Fibroblast of pulmonary artery (primary cell): Measurements from ENCODE around the gene SLC4A8.

Experiments used
- DNase-seq: peaks from one replicate; pipeline ENCODE4 v3.0.0-alpha.2; 2010; ENCODE audit warnings: low read depth
- H3K4me3 ChIP-seq: replicated peaks from 2 replicates; pipeline ENCODE4 v1.5.1; 2011; ENCODE audit warnings: low read depth, mild to moderate bottlenecking, control low read depth, low read length, moderate library complexity
- TF ChIP-seq, protein P1 (sequence below): IDR thresholded peaks from 2 replicates; pipeline ENCODE4 v1.5.1; 2011; ENCODE audit warnings: mild to moderate bottlenecking, control low read depth, low read length, inconsistent platforms; ENCODE audit errors: missing control alignments

SLC4A8 gene

DNA sequence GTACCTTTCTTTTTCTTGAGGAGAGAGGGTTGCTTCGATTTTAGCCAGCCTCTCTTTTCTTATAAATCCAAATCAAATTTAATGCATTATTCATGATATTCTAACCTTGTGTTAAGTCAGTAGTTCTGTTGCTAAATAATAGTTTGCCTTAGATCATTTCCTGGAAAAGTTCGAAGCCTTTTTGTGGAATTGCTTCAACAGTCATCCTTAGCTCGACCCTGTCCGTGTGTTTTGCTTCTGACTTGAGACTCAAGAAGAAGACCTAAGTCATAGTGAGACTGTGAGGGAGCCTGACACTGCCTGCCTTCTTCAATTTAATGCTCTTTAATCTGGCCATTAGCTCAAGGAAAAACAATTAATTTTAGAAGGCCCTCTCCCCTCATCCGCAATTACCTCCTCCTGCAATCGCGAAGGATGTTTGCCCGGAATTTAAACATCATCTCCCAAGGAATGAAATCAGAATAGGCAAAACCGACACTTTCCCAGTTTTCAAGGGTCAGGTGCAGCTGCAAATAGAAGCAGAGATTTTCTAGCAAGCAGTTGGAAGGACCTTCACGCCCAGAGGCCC lies 453 bp upstream of the SLC4A8 start:
- peak overlapping the region; percentile 60 for H3K4me3 ChIP-seq
- TF ChIP-seq, protein P1, sequence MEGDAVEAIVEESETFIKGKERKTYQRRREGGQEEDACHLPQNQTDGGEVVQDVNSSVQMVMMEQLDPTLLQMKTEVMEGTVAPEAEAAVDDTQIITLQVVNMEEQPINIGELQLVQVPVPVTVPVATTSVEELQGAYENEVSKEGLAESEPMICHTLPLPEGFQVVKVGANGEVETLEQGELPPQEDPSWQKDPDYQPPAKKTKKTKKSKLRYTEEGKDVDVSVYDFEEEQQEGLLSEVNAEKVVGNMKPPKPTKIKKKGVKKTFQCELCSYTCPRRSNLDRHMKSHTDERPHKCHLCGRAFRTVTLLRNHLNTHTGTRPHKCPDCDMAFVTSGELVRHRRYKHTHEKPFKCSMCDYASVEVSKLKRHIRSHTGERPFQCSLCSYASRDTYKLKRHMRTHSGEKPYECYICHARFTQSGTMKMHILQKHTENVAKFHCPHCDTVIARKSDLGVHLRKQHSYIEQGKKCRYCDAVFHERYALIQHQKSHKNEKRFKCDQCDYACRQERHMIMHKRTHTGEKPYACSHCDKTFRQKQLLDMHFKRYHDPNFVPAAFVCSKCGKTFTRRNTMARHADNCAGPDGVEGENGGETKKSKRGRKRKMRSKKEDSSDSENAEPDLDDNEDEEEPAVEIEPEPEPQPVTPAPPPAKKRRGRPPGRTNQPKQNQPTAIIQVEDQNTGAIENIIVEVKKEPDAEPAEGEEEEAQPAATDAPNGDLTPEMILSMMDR = no peak
- no peak for DNase-seq

DNA sequence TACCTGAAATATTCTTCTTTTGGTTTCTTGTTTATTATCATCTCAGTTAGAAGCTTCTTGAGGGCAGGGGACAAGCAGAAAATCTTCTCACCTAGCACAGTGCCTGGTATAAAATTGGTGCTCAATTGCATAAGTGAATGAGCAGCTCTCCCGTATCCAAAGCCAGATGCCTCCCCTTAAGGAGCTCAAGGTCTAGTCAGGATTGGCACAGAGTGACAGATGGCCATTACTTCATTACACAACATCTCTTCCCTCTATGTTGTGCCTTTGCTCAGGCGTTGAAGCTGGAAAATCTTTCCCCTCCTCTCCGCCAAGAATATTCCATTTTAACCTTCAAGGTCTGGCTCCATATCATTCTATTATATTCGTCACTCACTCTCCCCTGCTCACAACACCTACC lies 3.6 kb downstream of the SLC4A8 start:
- DNase-seq = no peak
- H3K4me3 ChIP-seq = no peak overlapping the region
- TF ChIP-seq, protein P1 = no peak

DNA sequence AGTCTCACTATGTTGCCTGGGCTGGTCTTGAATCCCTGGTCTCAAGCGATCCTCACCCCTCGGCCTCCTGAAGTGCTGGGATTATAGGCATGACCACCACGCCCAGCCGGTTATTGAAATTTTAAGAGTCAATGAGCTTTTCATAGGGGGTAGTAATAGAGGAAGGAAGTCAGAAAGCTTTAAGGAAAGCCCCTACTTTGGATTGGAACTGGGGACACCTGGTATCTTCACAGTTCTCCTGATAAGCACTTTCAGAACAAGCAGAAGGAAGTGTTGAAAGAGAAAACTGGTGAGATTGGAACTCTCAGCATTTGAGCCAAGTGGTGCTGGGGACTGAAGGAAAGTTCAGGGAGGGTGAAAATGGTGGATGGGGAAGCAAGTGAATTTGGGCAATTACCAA lies 5.1 kb downstream of the SLC4A8 start:
- TF ChIP-seq, protein P1 = no peak
- no peak overlapping the region for H3K4me3 ChIP-seq
- DNase-seq = no peak

DNA sequence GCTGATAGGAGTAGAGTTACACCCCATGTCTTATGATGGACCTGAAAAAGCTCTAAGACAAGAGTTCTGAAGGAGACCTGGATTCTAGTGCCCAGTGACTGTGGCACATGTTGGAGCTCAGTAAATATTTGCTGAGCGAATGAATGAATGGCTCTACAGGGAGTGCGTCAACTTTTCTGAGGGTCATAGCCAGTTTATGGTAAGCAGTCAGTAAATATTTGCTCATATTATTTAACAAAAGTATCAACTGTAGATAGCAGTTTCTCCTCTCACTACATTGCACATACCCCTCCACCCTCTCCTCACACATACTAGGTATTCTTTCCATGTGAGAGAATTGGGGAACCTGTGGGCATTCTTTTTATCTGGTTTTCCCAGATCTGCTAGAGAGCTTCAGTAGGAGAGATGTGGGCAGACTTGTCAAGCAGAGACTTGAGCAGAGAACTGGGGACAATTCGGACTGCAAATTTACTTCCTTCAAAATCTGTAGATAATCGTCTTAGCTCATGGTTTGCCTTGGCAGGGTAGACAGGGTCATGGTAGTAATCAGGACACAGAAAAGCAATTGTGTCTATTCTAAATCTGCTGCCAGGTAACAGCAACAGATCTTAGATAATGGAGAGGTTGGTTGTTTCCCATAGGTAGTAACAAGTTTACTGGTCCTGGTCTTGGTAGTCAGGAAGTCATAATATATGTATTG lies 5.7 kb downstream of the SLC4A8 start:
- TF ChIP-seq, protein P1 = no peak
- no peak overlapping the region for H3K4me3 ChIP-seq
- no peak for DNase-seq

DNA sequence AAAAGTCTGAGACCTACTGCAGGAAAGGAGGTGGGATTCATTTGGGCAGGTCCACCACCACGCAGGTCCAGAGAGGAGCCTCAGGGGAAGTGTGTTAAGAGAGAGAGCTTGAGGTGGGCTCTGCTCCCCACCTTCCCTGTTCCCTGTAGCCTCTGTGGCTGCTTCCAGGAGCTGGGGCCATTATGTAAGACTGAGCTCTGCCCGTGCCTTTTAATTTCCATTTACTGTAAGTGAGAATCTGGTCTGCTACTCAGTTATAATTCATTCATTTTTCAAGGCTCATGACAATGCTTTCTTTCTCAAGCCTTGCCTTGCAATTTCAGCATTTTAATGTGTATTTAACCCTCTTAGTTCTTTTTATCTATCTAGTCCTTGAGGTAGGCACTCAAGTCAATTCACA lies 8.3 kb downstream of the SLC4A8 start:
- TF ChIP-seq, protein P1 = no peak
- DNase-seq = no peak
- H3K4me3 ChIP-seq = no peak overlapping the region

DNA sequence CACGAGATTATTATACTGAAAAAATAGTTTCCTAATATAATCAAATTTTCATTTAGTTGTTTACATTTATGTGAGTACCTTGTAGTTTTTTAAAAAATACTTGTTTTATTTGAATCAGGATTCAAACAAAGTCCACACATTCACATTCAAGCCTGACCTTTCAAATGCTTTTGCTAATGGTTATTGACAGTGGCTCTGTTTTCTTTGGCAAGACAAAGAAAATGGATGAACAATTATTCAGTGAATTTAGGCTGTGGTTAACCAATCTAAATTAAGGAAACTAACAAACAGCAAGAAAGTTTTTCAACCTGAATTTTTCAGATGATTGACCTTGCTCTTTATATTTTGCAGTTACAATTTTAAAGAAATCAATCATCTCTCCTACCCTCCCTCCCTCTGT lies 9.7 kb downstream of the SLC4A8 start:
- TF ChIP-seq, protein P1 = no peak
- no peak for DNase-seq
- no peak overlapping the region for H3K4me3 ChIP-seq

DNA sequence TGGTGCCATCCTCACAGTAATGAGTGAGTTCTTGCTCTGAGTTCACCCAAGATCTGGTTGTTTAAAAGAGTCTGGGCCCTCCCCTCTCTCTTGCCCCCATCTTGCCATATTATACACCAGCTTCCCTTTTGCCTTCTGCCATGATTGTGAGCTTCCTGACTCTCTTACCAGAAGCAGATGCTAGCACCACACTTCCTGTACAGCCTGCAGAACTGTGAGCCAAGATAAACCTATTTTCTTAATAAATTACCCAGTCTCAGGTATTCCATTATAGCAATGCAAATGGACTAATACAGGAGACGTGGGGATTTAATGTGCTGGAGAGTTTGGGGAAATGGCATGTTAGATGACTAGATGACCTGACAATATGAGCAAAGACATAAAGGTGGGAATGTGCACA lies 12.8 kb downstream of the SLC4A8 start:
- H3K4me3 ChIP-seq = no peak overlapping the region
- TF ChIP-seq, protein P1 = no peak
- DNase-seq = no peak
